MM.1S (cell line): Measurements from ENCODE around the gene RCCD1.

Source experiments
- DNase-seq: peaks from one replicate; pipeline ENCODE4 v3.0.0-alpha.2; 2015
- H2AFZ ChIP-seq: fragments of 300-600 bp; sonication (generic); 2 replicates; pipeline ENCODE4 v1.6.0; 2016; ENCODE audit warnings: antibody characterized with exemption, low read length
- H3F3A ChIP-seq: fragments of 300-600 bp; sonication (generic); 2 replicates; pipeline ENCODE4 v1.6.1; 2016; ENCODE audit warnings: mild to moderate bottlenecking, antibody characterized with exemption, low read length, moderate library complexity, mixed read lengths; ENCODE audit not compliant: insufficient read depth
- H3K27ac ChIP-seq: fragments of 300-600 bp; sonication (generic); 2 replicates; pipeline ENCODE4 v1.5.1; 2016; ENCODE audit warnings: mild to moderate bottlenecking, low read length
- H3K27me3 ChIP-seq: fragments of 300-600 bp; sonication (generic); replicated peaks from 2 replicates; pipeline ENCODE4 v1.6.0; 2016; ENCODE audit warnings: low read length; ENCODE audit not compliant: insufficient read depth
- H3K36me3 ChIP-seq: fragments of 300-600 bp; sonication (generic); replicated peaks from 2 replicates; pipeline ENCODE4 v1.6.1; 2016; ENCODE audit warnings: mild to moderate bottlenecking, low read length, mixed read lengths; ENCODE audit not compliant: insufficient read depth
- H3K4me1 ChIP-seq: fragments of 300-600 bp; sonication (generic); 2 replicates; pipeline ENCODE4 v1.6.1; 2016; ENCODE audit warnings: low read length, mixed read lengths
- H3K4me2 ChIP-seq: fragments of 300-600 bp; sonication (generic); 2 replicates; pipeline ENCODE4 v1.6.0; 2016; ENCODE audit warnings: low read depth, low read length
- H3K4me3 ChIP-seq: fragments of 300-600 bp; sonication (generic); 2 replicates; pipeline ENCODE4 v1.5.1; 2016; ENCODE audit warnings: low read length, mixed read lengths
- H3K79me2 ChIP-seq: fragments of 300-600 bp; sonication (generic); 2 replicates; pipeline ENCODE4 v1.6.1; 2016; ENCODE audit warnings: mixed run types, low read length, mixed read lengths
- H3K9ac ChIP-seq: fragments of 300-600 bp; sonication (generic); 2 replicates; pipeline ENCODE4 v1.6.1; 2016; ENCODE audit warnings: low read length, mixed read lengths
- H3K9me2 ChIP-seq: fragments of 300-600 bp; sonication (generic); replicated peaks from 2 replicates; pipeline ENCODE4 v1.6.1; 2016; ENCODE audit warnings: mild to moderate bottlenecking, low read length, mixed read lengths; ENCODE audit not compliant: insufficient read depth
- H3K9me3 ChIP-seq: fragments of 300-600 bp; sonication (generic); replicated peaks from 2 replicates; pipeline ENCODE4 v1.6.1; 2016; ENCODE audit warnings: mild to moderate bottlenecking, low read length, mixed read lengths; ENCODE audit not compliant: insufficient read depth
- H4K20me1 ChIP-seq: fragments of 300-600 bp; sonication (generic); 2 replicates; pipeline ENCODE4 v1.6.1; 2016; ENCODE audit warnings: mild to moderate bottlenecking, low read length, moderate library complexity, mixed read lengths; ENCODE audit not compliant: insufficient read depth
- CTCF ChIP-seq: fragments of 300-600 bp; sonication (generic); IDR thresholded peaks from 2 replicates; pipeline ENCODE4 v1.5.1; 2016; ENCODE audit warnings: antibody characterized with exemption, low read length, mixed read lengths
- EZH2 ChIP-seq: fragments of 300-600 bp; sonication (generic); optimal IDR thresholded peaks from 2 replicates; pipeline ENCODE3; 2017; ENCODE audit warnings: low read depth, mild to moderate bottlenecking, antibody characterized with exemption, low read length, mixed read lengths
- EZH2phosphoT487 ChIP-seq: fragments of 300-600 bp; sonication (generic); IDR thresholded peaks from 2 replicates; pipeline ENCODE4 v1.6.1; 2018; ENCODE audit warnings: antibody characterized with exemption, low read length

The RCCD1 gene

GRCh38 chr15:90970274-90970673, 15.6 kb downstream of the RCCD1 start:
- H3K9me2 ChIP-seq = no peaks in the 10 kb centered on the region
- no peaks in the 10 kb centered on the region for H4K20me1 ChIP-seq
- no peak overlapping the region for H3K27ac ChIP-seq
- no peaks in the 10 kb centered on the region for H3K9me3 ChIP-seq
- no peaks in the 10 kb centered on the region for H3K4me1 ChIP-seq
- H3K36me3 ChIP-seq = peaks cover 19% of the 10 kb centered on the region
- no peak overlapping the region for H3K4me2 ChIP-seq
- peaks cover 3% of the 10 kb centered on the region; the same call in 1 of the 2 replicates for H3F3A ChIP-seq
- no peak overlapping the region for H3K9ac ChIP-seq
- H3K4me3 ChIP-seq = no peak overlapping the region
- no peak for DNase-seq
- no peak overlapping the region for H2AFZ ChIP-seq
- no peak for TF ChIP-seq EZH2phosphoT487
- no peak for TF ChIP-seq EZH2
- TF ChIP-seq CTCF = no peak
- 0 out of 2 replicates have a peak, but pooled peaks cover 7% of the 10 kb centered on the region for H3K79me2 ChIP-seq
- no peaks in the 10 kb centered on the region for H3K27me3 ChIP-seq

- Histone ChIP-seq H3K4me3 (no peak overlapping the region), H3K9me3 (no peaks in the 10 kb centered on the region), H3K79me2 (no peaks in the 10 kb centered on the region), H3K36me3 (peaks cover 22% of the 10 kb centered on the region), H3K9ac (no peak overlapping the region), H4K20me1 (no peaks in the 10 kb centered on the region), H3K4me2 (no peak overlapping the region), H3K9me2 (no peaks in the 10 kb centered on the region), H3K4me1 (no peaks in the 10 kb centered on the region), H3K27me3 (no peaks in the 10 kb centered on the region), H2AFZ (no peak overlapping the region), H3F3A (peaks cover 7% of the 10 kb centered on the region; the same call in 1 of the 2 replicates), H3K27ac (no peak overlapping the region)
- no peak for DNase-seq
- no peak for TF ChIP-seq CTCF
- TF ChIP-seq EZH2phosphoT487 = no peak
Observed at GRCh38 chr15:90972133-90972532, 17.4 kb downstream of the RCCD1 start.

DNA sequence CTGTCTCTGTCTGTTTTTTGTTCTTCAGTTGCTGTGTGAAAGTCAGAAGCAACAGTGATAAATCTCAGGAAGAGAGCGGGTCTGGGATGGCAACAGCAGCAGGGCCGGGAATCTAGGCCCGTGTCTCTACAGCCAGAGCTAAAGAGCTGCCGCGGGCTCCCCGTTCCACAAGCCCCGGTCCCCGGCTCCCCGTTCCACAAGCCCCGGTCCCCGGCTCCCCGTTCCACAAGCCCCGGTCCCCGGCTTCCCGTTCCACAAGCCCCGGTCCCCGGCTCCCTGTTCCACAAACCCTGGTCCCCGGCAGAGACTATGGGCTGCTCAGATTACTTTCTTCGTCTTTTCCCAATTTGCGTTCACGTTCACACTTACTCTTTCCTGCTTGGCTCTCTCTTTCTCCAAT, 19.5 kb downstream of the RCCD1 start:
- Histone ChIP-seq H3K27me3 (no peaks in the 10 kb centered on the region), H3K4me2 (no peak overlapping the region), H3K27ac (no peak overlapping the region), H3K79me2 (peaks cover 10% of the 10 kb centered on the region; the same call in 1 of the 2 replicates), H3K9me2 (no peaks in the 10 kb centered on the region), H3F3A (peaks cover 4% of the 10 kb centered on the region; the same call in 1 of the 2 replicates), H3K4me3 (no peak overlapping the region), H3K36me3 (peaks cover 27% of the 10 kb centered on the region), H3K4me1 (no peaks in the 10 kb centered on the region), H2AFZ (no peak overlapping the region), H4K20me1 (no peaks in the 10 kb centered on the region), H3K9ac (no peak overlapping the region), H3K9me3 (no peaks in the 10 kb centered on the region)
- DNase-seq = no peak
- TF ChIP-seq EZH2 (no peak), EZH2phosphoT487 (no peak), CTCF (no peak)
